GM03348 (cell line): Measurements from ENCODE around the gene RPS2.

ENCODE experiments used
- DNase-seq: peaks from one replicate; pipeline ENCODE4 v3.0.0; 2012; ENCODE audit warnings: low spot score

The RPS2 gene

DNA sequence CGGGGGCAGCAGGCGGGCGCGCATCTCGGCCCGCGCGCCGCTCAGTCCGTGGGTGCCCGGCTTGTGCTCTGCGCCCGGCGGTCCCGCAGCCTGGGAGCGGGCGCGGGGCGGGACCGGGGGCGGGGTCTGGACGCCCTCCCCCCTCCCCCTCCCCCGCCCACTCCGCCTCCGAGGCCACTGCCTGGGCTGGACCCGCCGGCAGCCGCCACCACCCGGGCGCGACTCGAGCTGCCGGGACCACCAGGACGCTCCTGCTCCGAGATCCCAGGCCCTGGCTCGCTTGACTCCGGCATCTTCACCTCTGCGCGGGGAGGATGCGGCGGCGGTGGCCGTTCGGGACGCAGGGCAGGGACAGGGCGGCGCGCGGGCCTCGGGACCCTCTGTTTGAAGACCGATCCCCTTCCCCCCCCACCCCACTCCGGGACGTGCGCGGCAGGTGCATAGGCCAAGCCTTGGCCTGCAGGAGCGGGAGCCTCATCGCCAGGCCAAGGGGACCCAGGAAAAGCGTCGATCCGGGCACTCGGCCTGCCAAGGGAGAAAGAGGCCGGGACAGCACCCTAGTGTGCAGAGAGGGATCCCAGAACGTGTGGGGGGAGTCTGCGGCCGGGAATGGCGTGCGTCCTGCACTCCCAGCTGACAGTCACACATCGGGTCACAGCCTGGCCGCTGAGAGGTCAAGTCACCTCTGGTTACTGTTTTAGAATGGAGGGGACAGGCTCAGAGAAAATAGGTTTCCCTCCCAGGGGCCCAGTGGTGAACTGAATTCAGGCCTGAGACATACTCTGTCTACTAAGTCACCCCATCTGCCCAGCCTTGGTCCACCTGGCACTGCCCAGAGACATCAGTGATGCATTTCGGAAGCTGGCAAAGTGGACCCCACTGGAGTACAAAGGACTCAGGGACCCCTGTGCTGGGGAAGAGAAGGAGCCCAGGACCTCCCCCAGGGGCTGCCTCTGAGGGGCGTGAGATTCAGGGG lies 46.0 kb downstream of the RPS2 start, which contains the start of gene HS3ST6:
TSS of gene HS3ST6 (minus strand) at position 65 of the 976 bp plus-strand sequence. CDS start 92 bp downstream, outside the sequence.
- DNase-seq, result no peak

DNA sequence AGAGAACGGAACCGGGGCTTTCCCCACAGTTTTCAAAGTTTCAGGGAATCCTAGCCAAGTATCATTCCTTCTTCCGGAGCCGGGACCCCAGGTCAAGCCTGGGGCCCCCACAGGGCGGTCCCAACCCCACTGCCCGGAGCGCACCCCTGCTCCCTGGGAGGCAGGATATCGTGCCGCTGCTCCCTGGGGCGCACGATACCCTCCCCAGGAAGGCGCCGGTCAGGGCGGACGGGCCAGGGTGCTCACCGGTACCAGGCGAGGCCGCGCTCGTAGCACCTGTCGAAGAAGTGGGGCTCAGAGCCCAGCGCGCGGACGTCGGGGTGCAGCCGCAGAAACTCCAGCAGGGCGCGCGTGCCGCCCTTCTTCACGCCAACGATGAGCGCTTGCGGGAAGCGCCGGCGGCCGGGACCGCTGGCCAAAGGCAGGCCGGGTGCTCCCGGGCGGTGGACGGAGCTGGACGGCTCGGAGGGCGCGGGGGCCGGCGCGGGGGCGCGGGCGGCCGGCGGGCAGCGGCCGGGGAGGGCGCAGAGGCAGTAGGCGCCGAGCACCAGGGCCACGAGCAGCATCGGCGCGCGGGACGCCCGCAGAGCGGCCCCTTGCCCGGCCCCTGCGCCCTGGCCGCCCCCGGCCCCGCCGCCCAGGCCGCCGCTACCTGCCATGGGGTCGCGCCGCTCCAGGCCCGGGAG lies 46.8 kb downstream of the RPS2 start:
- DNase-seq, result no peak

DNA sequence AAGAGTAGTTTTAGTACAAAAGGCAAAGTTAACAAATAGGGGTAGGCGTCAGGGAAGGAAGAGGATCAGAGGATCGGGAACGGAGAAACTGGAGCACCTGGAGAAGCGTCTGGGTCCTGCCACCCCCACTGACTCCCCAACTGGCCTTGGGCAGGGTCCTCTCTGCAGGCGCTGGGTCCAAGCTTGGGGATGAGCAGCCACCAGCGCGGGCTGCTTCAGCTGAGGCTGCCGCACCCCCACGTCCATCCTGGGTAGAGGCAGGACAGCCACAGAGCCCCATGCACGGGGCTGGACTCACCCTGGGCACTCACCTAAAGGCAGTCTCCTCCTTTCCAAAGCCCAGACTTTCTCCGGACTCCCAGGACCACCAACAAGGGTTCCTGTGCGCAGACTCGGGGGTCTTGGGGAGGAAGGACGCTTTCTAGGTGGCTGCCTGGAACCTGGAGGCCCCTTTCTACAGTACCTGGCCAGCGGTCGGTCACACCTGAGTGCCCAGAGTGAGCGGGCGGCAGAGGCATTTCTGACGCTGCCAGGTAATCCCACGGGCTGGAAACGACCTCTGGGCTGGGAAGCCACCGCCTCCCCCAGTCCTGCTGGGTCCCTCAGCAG lies 47.5 kb downstream of the RPS2 start:
- no peak for DNase-seq

DNA sequence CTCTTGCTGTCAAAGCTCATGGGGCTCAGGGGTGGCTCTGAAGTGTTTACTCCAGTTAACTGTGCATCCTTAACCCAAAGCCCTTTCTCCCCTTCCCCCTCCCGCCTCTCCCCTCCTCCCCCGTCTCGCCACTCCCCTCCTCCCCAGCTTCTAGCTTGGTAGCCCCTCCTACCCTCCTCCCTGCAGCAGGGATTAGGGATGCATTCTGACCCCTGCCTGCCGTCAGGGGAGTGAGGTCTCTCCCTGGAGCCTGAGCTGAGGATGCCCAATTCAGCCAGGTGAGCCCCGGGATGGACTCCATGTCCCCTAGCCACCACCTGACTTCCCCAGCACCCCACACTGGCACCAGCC lies 48.0 kb downstream of the RPS2 start:
- no peak for DNase-seq

DNA sequence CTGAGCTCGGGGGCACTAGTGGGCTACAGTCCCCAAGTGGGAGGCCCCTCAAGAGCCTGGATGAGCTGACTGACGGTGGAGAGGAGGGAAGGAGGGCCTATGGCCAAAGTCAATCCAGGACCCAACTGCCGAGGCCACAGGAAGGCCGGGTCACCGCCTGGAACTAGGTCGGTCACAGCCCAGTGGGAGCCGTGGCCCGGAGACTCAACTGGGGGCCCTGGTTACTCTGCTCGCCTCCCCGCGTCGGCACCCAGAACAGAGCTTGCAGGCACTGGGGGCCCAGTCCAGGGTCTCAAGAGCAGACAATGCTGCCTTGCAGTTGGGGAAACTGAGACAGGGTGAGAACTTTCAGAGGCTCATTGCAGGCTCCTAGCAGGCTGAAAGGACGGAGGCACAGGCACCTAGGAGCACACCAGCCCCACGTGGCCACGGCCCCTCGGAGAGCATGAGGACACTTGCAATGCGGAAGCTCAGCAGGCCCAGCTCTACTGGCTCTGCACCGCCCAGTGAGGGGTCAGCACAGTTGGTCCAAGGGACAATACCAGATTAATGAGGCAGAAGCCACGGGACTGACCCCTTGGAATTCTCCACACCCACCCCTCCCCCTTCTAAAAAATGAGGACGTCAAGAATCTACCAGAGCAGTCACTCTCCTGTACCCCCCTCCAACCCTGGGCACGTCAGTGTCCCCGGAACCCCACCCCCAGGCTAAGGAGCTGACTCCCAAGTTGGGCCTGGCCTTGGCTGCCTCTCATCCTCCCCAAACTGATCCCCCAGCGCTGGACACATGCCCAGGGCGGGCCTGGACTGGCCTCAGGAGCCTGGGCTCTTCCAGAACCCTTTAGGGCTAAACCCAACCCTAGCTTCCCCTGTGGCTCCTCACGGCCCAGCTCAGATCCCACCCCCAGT lies 48.6 kb downstream of the RPS2 start:
- no peak for DNase-seq

DNA sequence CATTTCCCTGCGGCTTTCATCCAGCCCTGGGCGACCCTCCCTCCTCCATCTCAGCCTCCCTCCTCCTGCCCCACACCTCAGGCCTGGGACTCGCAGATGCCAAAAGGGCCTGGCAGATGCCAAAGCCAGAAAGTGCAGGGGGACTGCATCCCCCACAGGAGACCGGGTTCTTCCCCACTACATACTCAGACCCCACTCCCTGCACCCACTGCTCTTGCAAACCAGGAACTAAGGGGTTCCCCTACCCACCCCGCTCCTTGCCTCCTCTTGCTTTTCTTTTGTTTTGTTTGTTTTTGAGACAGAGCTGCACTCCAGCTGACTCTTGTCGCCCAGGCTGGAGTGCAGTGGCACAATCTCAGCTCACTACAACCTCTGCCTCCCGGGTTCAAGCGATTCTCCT lies 49.6 kb downstream of the RPS2 start:
- DNase-seq, result no peak

DNA sequence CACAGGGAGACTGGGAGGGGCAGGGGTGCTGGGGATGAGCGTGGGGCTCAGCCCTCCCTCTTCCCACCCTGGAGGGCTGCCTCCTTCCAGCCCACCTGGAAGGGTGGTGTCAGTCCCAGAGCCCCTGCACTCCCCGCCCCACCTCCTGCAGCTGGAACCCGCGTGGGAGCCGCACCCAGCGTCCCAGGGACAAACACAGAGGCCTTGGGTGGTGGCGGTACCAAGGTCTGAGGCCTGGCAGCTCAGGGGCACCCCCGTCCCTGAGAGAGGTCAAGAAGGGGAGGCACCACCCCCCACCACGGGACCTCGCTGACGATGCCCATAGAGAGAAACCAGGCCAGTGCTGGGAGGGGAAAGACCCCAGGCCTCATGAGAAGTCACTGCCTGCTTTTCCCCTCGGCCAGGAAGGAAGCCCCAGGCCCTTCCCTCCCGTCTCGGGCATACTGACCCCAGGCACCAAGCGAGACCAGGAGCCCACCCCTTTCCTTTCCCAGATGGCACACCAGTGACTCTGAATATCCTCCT lies 50.5 kb downstream of the RPS2 start:
- no peak for DNase-seq

DNA sequence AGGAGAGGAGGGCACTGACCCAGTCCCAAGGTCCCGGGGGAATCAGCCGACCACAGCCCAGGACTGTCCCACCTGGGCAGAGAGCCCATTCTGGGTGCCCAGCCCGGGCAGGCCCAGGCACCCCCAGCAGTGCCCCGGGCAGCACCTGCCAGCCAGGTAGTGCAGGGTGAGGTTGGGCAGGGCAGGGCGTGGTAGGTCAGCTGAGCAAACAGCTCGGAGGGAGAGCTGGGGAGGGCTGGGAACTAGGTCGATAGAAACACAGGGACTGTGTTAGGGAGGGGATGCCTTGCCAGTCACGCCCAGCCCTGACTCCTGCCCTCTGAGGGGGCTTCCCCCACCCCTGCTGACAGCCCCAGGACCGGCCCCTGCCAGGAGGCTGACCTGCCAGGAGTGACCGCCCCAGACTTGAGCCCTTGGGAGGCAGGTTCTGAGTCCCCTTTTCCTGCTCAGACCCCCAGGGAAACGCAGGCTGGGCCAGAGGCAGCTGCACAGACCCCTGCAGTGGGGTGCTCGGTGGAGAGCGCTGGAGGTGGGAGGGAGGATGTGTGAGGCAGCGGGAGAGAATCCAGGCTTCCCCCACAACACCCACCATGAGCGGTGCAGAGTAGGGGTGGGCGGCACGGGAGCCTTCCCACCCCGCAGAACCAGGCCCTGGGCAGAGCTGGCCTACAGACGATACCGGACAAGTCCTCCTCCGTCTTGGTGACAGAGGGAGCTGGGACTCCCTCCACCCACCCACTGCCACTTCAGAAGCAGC lies 51.1 kb downstream of the RPS2 start:
- DNase-seq, result no peak

DNA sequence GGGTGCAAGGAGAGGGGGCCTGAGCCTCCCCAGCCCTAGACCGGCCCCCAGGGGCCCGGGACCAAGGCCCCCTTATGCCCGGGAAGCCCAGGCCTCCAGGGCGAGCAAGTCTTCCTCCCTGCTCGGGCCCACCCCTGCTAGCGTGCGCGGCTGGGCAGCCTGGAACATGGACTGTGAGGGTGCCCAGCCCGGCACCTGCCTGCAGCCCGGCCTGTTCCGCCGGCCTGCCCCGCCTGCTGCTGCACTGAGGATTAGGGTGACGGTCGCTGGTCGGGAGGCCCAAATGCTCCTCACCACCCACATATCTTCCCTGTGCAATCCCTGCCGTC lies 52.4 kb downstream of the RPS2 start:
- DNase-seq, result no peak
